CD4-positive, alpha-beta T cell treated with Interleukin-15 for 1 hour (primary cell): ENCODE measurements around the gene PTPA.

Source experiments
- DNase-seq: peaks from one replicate; pipeline ENCODE4 v3.0.0-alpha.2; 2020

PTPA gene

GRCh38 chr9:129084087-129084486 lies 27.1 kb upstream of the PTPA start:
- DNase-seq = no peak

- no peak for DNase-seq
Observed at GRCh38 chr9:129089246-129089645, 22.0 kb upstream of the PTPA start.

GRCh38 chr9:129093602-129094386 lies 17.4 kb upstream of the PTPA start:
- no peak for DNase-seq

GRCh38 chr9:129094387-129095169 lies 16.6 kb upstream of the PTPA start:
- no peak for DNase-seq

GRCh38 chr9:129095170-129095667 lies 16.0 kb upstream of the PTPA start:
- DNase-seq = no peak

GRCh38 chr9:129095908-129096307 lies 15.3 kb upstream of the PTPA start:
- no peak for DNase-seq

GRCh38 chr9:129097671-129098306 lies 13.4 kb upstream of the PTPA start:
- DNase-seq = no peak

GRCh38 chr9:129098328-129098727 lies 12.9 kb upstream of the PTPA start:
- DNase-seq = no peak

GRCh38 chr9:129100383-129101169 lies 10.6 kb upstream of the PTPA start:
- no peak for DNase-seq

GRCh38 chr9:129101279-129101678 lies 9.9 kb upstream of the PTPA start:
- no peak for DNase-seq

- no peak for DNase-seq
Observed at GRCh38 chr9:129102095-129102525, 9.1 kb upstream of the PTPA start.

- no peak for DNase-seq
Observed at GRCh38 chr9:129102791-129103594, 8.2 kb upstream of the PTPA start.

- no peak for DNase-seq
Observed at GRCh38 chr9:129103595-129103965, 7.6 kb upstream of the PTPA start.

GRCh38 chr9:129104051-129104450 lies 7.2 kb upstream of the PTPA start:
- no peak for DNase-seq

- no peak for DNase-seq
Observed at GRCh38 chr9:129105857-129106694, 5.1 kb upstream of the PTPA start.

- DNase-seq = no peak
Observed at GRCh38 chr9:129107651-129108050, 3.6 kb upstream of the PTPA start.

- no peak for DNase-seq
Observed at GRCh38 chr9:129108083-129108804, 3.0 kb upstream of the PTPA start.

- no peak for DNase-seq
Observed at GRCh38 chr9:129108805-129109536, 2.2 kb upstream of the PTPA start.

GRCh38 chr9:129109537-129109903 lies 1.7 kb upstream of the PTPA start:
- no peak for DNase-seq
